GM12864 (cell line): ENCODE data around the gene COL8A1.
A peak's percentile ranks its signal among the peaks of the same experiment; 100 is the strongest.

ENCODE experiments used
- DNase-seq: peaks from one replicate; pipeline ENCODE4 v3.0.0-alpha.2; 2011; ENCODE audit warnings: low read depth
- H3K4me3 ChIP-seq: 2 replicates; pipeline ENCODE4 v1.5.1; 2011; ENCODE audit warnings: mild to moderate bottlenecking, low read depth, low read length, control low read depth
- TF ChIP-seq, protein P1 (sequence below): IDR thresholded peaks from 2 replicates; pipeline ENCODE4 v1.5.1; 2011; ENCODE audit warnings: low read depth, mild to moderate bottlenecking, moderate library complexity, low read length, control low read depth, inconsistent platforms; ENCODE audit errors: missing control alignments

Gene COL8A1

DNA sequence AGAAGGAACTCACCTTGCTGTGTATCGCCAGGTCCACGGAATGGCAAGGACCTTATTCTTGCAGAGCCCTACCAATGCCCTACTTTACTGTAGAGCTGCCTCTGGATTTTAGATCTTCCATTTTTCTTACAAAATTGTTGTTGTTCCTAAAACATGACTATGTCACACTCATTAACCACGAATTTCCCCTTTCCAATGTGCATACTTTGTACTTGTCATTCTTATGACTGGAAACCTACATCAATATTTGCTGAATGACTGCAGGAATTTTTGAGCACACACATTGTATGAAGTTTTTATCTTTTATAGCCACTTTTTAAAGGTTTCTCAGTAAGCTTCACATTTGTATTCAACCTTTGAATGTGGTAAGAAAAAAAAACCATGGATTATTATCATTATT, 143.4 kb downstream of the COL8A1 start:
- no peak for DNase-seq
- TF ChIP-seq, protein P1, sequence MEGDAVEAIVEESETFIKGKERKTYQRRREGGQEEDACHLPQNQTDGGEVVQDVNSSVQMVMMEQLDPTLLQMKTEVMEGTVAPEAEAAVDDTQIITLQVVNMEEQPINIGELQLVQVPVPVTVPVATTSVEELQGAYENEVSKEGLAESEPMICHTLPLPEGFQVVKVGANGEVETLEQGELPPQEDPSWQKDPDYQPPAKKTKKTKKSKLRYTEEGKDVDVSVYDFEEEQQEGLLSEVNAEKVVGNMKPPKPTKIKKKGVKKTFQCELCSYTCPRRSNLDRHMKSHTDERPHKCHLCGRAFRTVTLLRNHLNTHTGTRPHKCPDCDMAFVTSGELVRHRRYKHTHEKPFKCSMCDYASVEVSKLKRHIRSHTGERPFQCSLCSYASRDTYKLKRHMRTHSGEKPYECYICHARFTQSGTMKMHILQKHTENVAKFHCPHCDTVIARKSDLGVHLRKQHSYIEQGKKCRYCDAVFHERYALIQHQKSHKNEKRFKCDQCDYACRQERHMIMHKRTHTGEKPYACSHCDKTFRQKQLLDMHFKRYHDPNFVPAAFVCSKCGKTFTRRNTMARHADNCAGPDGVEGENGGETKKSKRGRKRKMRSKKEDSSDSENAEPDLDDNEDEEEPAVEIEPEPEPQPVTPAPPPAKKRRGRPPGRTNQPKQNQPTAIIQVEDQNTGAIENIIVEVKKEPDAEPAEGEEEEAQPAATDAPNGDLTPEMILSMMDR: no peak

DNA sequence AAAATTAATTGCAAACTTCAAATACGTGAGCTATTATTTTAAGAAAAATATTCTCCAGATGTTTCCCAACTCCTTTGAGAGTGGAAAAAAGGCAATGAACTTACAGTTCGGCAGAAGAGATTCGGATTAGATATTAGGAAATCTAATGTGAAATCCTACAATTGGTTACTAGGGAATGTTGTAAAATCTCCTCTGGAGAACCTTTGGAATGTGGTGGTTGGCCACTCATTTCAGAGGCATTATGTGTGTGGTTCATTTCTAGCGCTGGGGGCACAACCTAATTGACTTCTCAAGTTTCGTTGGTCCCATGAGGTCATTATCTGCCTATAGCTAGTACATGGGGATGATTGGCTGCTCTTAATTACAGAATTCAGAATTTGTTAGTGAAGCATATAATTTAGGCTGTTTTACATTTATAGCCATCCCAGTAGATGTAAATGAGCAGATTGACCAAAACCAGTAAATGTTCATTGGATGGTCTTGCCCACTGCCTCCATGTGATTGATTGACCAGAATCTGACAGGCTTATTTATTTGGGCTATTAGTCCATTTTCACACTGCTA, 144.7 kb downstream of the COL8A1 start:
- DNase-seq: no peak
- H3K4me3 ChIP-seq: no peak overlapping the region
- TF ChIP-seq, protein P1: no peak

More for the DNA sequence above, 143.4 kb downstream of the COL8A1 start:
- no peak overlapping the region for H3K4me3 ChIP-seq

DNA sequence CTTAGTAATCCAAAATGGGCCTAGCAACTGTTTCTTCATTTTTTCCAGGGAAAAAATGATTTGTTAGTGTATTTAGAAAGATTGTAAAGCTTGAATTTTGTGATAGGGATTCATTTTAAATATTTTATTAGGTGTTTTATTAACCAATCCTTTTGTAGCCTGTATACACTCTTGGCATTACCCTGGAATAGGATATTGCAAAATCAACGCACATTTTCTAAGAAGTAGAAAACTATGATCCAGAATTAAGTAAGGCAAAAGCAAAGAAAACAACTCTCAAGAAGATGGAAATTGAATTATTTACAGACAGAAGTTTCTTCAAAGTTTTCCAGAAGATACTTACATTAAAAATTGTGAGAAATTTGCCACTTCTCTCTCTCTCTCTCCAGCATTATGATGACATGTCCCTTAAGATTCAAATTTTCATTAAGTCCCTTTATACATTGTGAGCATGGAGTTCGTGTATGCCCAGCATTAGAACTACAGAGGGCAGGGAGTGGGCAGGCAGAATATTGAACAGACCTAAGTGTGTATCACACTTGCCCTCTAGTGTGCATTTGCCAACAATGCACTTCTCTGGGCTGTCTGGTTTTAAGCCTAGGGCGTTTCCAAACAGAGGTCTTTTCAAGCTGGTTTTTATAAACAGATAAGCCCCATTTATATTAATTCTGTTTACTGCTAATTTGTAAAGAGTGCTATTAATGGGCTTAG, 150.8 kb downstream of the COL8A1 start:
- no peak overlapping the region for H3K4me3 ChIP-seq
- peak; percentile 3 for DNase-seq
- TF ChIP-seq, protein P1: peak; percentile 73

DNA sequence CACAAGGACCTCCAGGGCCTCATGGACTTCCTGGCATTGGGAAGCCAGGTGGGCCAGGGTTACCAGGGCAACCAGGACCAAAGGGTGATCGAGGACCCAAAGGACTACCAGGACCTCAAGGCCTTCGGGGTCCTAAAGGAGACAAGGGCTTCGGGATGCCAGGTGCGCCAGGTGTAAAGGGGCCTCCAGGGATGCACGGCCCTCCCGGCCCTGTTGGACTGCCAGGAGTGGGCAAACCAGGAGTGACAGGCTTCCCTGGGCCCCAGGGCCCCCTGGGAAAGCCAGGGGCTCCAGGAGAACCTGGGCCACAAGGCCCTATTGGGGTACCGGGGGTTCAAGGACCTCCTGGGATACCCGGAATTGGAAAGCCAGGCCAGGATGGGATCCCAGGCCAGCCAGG, 156.1 kb downstream of the COL8A1 start:
- DNase-seq: no peak
- TF ChIP-seq, protein P1: no peak

DNA sequence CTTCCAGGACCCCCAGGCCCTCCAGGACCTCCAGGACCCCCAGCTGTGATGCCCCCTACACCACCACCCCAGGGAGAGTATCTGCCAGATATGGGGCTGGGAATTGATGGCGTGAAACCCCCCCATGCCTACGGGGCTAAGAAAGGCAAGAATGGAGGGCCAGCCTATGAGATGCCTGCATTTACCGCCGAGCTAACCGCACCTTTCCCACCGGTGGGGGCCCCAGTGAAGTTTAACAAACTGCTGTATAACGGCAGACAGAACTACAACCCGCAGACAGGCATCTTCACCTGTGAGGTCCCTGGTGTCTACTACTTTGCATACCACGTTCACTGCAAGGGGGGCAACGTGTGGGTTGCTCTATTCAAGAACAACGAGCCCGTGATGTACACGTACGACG, 157.2 kb downstream of the COL8A1 start:
- no peak for DNase-seq
- TF ChIP-seq, protein P1: no peak
- H3K4me3 ChIP-seq: no peak overlapping the region

More for the DNA sequence above, 156.1 kb downstream of the COL8A1 start:
- no peak overlapping the region for H3K4me3 ChIP-seq

DNA sequence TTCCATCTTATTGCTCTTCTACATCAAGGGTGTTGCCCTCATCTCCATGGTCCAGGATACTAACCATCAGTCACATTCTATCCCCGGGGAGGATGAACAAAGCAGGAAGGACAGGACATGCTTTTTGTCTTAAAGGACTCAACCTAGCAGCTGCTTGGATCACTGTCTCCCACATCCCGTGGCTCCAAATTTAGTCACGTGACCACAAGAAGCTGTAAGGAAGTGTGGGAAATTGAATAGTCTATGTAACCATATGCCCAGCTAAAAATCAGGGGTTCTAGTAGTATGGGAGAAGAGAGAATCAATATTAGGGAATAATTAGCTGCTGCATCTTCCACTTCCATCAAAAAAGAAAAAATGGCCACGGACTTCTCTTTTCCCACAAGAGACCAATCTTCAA, 161.0 kb downstream of the COL8A1 start:
- H3K4me3 ChIP-seq: no peak overlapping the region
- no peak for DNase-seq
- TF ChIP-seq, protein P1: no peak

DNA sequence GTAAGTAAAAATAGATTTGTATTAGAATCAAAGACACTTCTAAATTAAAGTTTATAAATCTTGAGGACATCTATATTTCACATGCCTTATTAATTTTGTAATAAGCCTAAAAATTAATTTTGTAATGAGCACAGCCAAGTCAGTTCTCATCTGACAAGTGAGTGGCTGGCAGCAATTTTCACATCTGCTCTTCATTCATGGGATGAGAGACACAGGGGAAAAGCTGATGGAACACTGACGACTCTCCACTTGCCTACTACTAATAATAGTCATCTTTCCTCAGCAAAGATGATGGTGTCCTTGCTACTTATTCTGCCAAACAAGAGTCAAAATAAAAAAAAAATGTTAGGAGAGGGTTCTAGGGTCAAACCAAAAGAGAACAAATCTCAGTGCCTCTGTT, 164.9 kb downstream of the COL8A1 start:
- H3K4me3 ChIP-seq: no peak overlapping the region
- no peak for DNase-seq
- TF ChIP-seq, protein P1: no peak
